ENCODE measurements around the gene MAGI3. TPM values are rescaled to one million over a fixed set of nuclear protein-coding genes. Genes with fewer than 3 reads are reported as not detected.
"Not testable (repeated sequence)": the region's sequence is repeated elsewhere in the genome, so short reads cannot be mapped to it uniquely, and the experiment has no call there.

The MAGI3 gene
- total RNA-seq, 2 experiments from 2014 or later: 12.6 to 14.0 TPM

- ChIA-PET POLR2A (no interaction called here), CTCF (no interaction called here)
- H3K4me1 Mint-ChIP-seq: no peaks in the 10 kb centered on the region
- peaks cover 27% of the 10 kb centered on the region for H3K36me3 Mint-ChIP-seq (ENCODE audit: low read depth)
- H3K27me3 Mint-ChIP-seq: no peaks in the 10 kb centered on the region
- no peak for DNase-seq
- H3K9me3 Mint-ChIP-seq: peaks cover 10% of the 10 kb centered on the region
- no peak overlapping the region for H3K4me3 Mint-ChIP-seq
- H3K27ac Mint-ChIP-seq: no peak overlapping the region
These were observed 203.4 kb downstream of the MAGI3 start for GRCh38 chr1:113593550-113594297.

- CTCF ChIA-PET: not testable (repeated sequence)
These were observed 214.2 kb downstream of the MAGI3 start for GRCh38 chr1:113604466-113604865.

GRCh38 chr1:113605146-113605545 is 214.8 kb downstream of the MAGI3 start:
- no peaks in the 10 kb centered on the region for H3K36me3 Mint-ChIP-seq (ENCODE audit: low read depth)
- POLR2A ChIA-PET: no interaction called here
- H3K4me3 Mint-ChIP-seq: no peak overlapping the region
- H3K9me3 Mint-ChIP-seq: peaks cover 14% of the 10 kb centered on the region
- H3K4me1 Mint-ChIP-seq: peaks cover 16% of the 10 kb centered on the region
- no peak overlapping the region for H3K27ac Mint-ChIP-seq
- H3K27me3 Mint-ChIP-seq: no peaks in the 10 kb centered on the region
- DNase-seq: no peak
- CTCF ChIA-PET: no interaction called here

More at GRCh38 chr1:113604466-113604865, 214.2 kb downstream of the MAGI3 start:
- H3K36me3 Mint-ChIP-seq (ENCODE audit: low read depth); H3K27ac Mint-ChIP-seq; H3K27me3 Mint-ChIP-seq; H3K4me3 Mint-ChIP-seq; DNase-seq; POLR2A ChIA-PET: not testable (repeated sequence)
- Mint-ChIP-seq H3K4me1 (peaks cover 16% of the 10 kb centered on the region), H3K9me3 (peaks cover 14% of the 10 kb centered on the region)

- no peak overlapping the region for H3K27ac Mint-ChIP-seq
- H3K27me3 Mint-ChIP-seq: no peaks in the 10 kb centered on the region
- peaks cover 3% of the 10 kb centered on the region for H3K4me1 Mint-ChIP-seq
- H3K36me3 Mint-ChIP-seq (ENCODE audit: low read depth): peaks cover 4% of the 10 kb centered on the region
- DNase-seq: no peak
- H3K4me3 Mint-ChIP-seq: no peak overlapping the region
- ChIA-PET POLR2A (no interaction called here), CTCF (no interaction called here)
- H3K9me3 Mint-ChIP-seq: peaks cover 3% of the 10 kb centered on the region
These were observed 218.1 kb downstream of the MAGI3 start for GRCh38 chr1:113608399-113608798.

- Mint-ChIP-seq H3K4me1 (no peaks in the 10 kb centered on the region), H3K27ac (no peak overlapping the region), H3K36me3 (ENCODE audit: low read depth) (peaks cover 4% of the 10 kb centered on the region), H3K27me3 (no peaks in the 10 kb centered on the region), H3K4me3 (no peak overlapping the region), H3K9me3 (no peaks in the 10 kb centered on the region)
- POLR2A ChIA-PET: no interaction called here
- no peak for DNase-seq
- CTCF ChIA-PET: no interaction called here
These were observed 220.1 kb downstream of the MAGI3 start for GRCh38 chr1:113610372-113610771.

GRCh38 chr1:113615425-113615824 is 225.1 kb downstream of the MAGI3 start:
- CTCF ChIA-PET: interaction anchor here (0.6 kb wide), 1 partner anchor 68 kb away, joined by 3 read pairs; no protein-coding TSS in a partner anchor
- H3K4me1 Mint-ChIP-seq: no peaks in the 10 kb centered on the region

GRCh38 chr1:113616156-113616555 is 225.8 kb downstream of the MAGI3 start:
- no peak for DNase-seq
- peaks cover 8% of the 10 kb centered on the region for H3K36me3 Mint-ChIP-seq (ENCODE audit: low read depth)
- H3K9me3 Mint-ChIP-seq: no peaks in the 10 kb centered on the region
- no peak overlapping the region for H3K27ac Mint-ChIP-seq
- H3K4me1 Mint-ChIP-seq: no peaks in the 10 kb centered on the region
- ChIA-PET CTCF (interaction anchor here (1.6 kb wide), 1 partner anchor 25 kb away, joined by 3 read pairs; no protein-coding TSS in a partner anchor), POLR2A (no interaction called here)
- H3K27me3 Mint-ChIP-seq: no peaks in the 10 kb centered on the region
- no peak overlapping the region for H3K4me3 Mint-ChIP-seq

More at GRCh38 chr1:113615425-113615824, 225.1 kb downstream of the MAGI3 start:
- POLR2A ChIA-PET: no interaction called here
- H3K9me3 Mint-ChIP-seq: no peaks in the 10 kb centered on the region
- H3K27ac Mint-ChIP-seq: no peak overlapping the region
- H3K36me3 Mint-ChIP-seq (ENCODE audit: low read depth): peaks cover 4% of the 10 kb centered on the region
- H3K27me3 Mint-ChIP-seq: no peaks in the 10 kb centered on the region
- H3K4me3 Mint-ChIP-seq: no peak overlapping the region
- no peak for DNase-seq

- Mint-ChIP-seq H3K4me3 (no peak overlapping the region), H3K36me3 (ENCODE audit: low read depth) (peaks cover 8% of the 10 kb centered on the region), H3K27ac (no peak overlapping the region), H3K4me1 (no peaks in the 10 kb centered on the region), H3K27me3 (no peaks in the 10 kb centered on the region), H3K9me3 (no peaks in the 10 kb centered on the region)
- POLR2A ChIA-PET: no interaction called here
- CTCF ChIA-PET: interaction anchor here (1.6 kb wide), 1 partner anchor 27 kb away, joined by 3 read pairs; no protein-coding TSS in a partner anchor
- no peak for DNase-seq
These were observed 227.3 kb downstream of the MAGI3 start for GRCh38 chr1:113617438-113618141.

- DNase-seq: no peak
- CTCF ChIA-PET: no interaction called here
- Mint-ChIP-seq H3K9me3 (peaks cover 17% of the 10 kb centered on the region), H3K27me3 (no peaks in the 10 kb centered on the region), H3K27ac (no peak overlapping the region), H3K4me3 (no peak overlapping the region), H3K36me3 (ENCODE audit: low read depth) (peaks cover 24% of the 10 kb centered on the region), H3K4me1 (no peaks in the 10 kb centered on the region)
- POLR2A ChIA-PET: no interaction called here
These were observed 238.7 kb downstream of the MAGI3 start for GRCh38 chr1:113628997-113629396.

- Mint-ChIP-seq H3K4me1 (no peaks in the 10 kb centered on the region), H3K27ac (no peak overlapping the region), H3K27me3 (no peaks in the 10 kb centered on the region), H3K9me3 (peaks cover 17% of the 10 kb centered on the region), H3K36me3 (ENCODE audit: low read depth) (peaks cover 22% of the 10 kb centered on the region), H3K4me3 (no peak overlapping the region)
- no peak for DNase-seq
- ChIA-PET CTCF (no interaction called here), POLR2A (no interaction called here)
These were observed 240.3 kb downstream of the MAGI3 start for GRCh38 chr1:113630340-113631327.

GRCh38 chr1:113641396-113641795 is 251.1 kb downstream of the MAGI3 start:
- Mint-ChIP-seq H3K36me3 (ENCODE audit: low read depth) (peaks cover 10% of the 10 kb centered on the region), H3K27me3 (no peaks in the 10 kb centered on the region), H3K4me1 (no peaks in the 10 kb centered on the region), H3K27ac (no peak overlapping the region), H3K9me3 (peaks cover 4% of the 10 kb centered on the region), H3K4me3 (no peak overlapping the region)
- ChIA-PET POLR2A (no interaction called here), CTCF (no interaction called here)
- no peak for DNase-seq

- DNase-seq: no peak
- Mint-ChIP-seq H3K27ac (no peak overlapping the region), H3K4me1 (no peaks in the 10 kb centered on the region), H3K4me3 (no peak overlapping the region), H3K9me3 (no peaks in the 10 kb centered on the region), H3K27me3 (no peaks in the 10 kb centered on the region), H3K36me3 (ENCODE audit: low read depth) (peaks cover 8% of the 10 kb centered on the region)
- POLR2A ChIA-PET: no interaction called here
- CTCF ChIA-PET: interaction anchor here (0.6 kb wide), 1 partner anchor 636 kb away, joined by 3 read pairs; no protein-coding TSS in a partner anchor
These were observed 256.8 kb downstream of the MAGI3 start for GRCh38 chr1:113647164-113647563.

- Mint-ChIP-seq H3K27ac (no peak overlapping the region), H3K27me3 (no peaks in the 10 kb centered on the region), H3K36me3 (ENCODE audit: low read depth) (peaks cover 8% of the 10 kb centered on the region), H3K9me3 (no peaks in the 10 kb centered on the region), H3K4me1 (no peaks in the 10 kb centered on the region), H3K4me3 (no peak overlapping the region)
- POLR2A ChIA-PET: no interaction called here
- CTCF ChIA-PET: no interaction called here
- DNase-seq: no peak
These were observed 258.2 kb downstream of the MAGI3 start for GRCh38 chr1:113648478-113648877.
